ENCODE measurements around the gene ADAMTS6.

ADAMTS6 gene

DNA sequence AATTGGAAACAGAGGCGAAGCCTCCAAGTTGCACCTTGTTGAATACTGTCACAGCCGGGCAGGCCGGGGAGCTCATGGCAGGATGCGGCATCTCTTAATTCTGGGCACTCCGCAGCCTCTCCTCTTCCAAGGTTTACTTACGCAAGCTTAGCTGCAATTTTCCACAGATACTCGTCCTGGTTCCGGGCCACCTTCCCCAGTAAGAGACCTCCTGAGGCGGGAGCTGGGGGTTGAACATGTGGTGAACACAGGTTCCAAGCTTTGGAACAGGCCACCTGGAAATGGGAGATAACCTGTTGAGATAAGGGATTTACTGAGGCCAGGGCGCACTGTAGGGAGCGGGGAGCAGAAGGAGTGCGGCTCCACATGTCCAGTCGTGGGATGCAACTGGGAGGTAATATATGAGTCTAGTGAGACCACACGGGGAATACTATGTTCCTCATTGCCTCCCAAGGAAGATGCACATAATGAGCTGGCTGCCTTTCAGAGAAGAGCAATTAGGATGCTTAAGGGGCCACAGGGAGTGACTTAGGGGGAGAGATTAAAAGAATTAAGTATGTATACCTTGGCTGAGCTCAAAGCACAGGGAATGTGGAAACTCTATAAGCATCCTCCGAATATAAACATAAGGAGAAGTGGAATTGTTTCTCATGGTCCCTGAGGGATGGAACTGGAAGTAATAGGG lies 377.8 kb downstream of the ADAMTS6 start:
- H2BK120ac ChIP-seq (ENCODE audit: low read depth, low read length) = no peak overlapping the region
- H3K4me3 ChIP-seq (ENCODE audit: low read length in 2 of 2) = no peak overlapping the region

DNA sequence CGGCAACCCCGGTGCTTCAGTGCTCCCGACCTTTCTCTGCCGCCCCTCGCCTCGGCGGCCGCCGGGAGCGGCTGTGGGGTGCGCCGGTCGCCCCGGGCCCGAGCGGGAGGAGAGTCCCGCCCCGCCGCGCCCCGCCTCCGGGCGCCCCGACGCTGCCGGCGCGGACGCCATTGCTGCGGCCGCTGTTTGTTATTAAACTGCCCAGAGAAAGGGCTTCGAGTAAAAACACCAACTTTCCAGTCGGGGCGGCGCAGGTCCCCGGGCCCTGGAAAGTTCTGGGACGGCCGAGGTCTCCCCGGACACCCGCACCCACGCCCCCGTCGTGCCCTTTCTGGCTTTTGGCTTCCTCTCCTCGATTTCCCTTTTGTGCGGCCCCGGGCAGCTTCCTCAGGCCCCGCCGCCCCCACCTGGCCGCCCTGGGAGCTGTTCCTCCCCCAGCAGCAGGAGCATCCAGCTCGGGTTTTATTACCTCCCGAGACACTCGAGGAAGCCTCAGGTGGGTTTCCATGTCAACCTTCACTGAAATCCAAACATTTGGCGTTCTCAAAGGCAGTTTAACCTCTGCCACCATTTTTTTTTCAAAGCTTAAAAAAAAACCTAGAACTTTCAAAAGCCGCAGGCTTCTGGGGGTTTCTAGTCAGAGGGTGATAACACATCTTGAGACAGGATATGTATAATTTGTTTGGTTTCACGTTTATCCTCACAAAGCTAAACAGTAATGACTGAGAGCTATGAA lies 378.6 kb downstream of the ADAMTS6 start:
- no peak overlapping the region for H3K4ac ChIP-seq (ENCODE audit: low read length)
- peak overlapping the region; percentile 89 for H3K18ac ChIP-seq (ENCODE audit: low read length)
- no peak overlapping the region for H2BK120ac ChIP-seq (ENCODE audit: low read depth, low read length)
- no peaks in the 10 kb centered on the region for H3K27me3 ChIP-seq (ENCODE audit: control insufficient read depth in 3 of 3, insufficient read depth in 3 of 3, low read depth in 1 of 3, low read length in 3 of 3)
- peaks cover 2 to 4% of the 10 kb centered on the region in 2 donors for H3K4me1 ChIP-seq (ENCODE audit: control insufficient read depth in 2 of 2, insufficient read depth in 1 of 2, low read depth in 1 of 2, low read length in 2 of 2)
- no peaks in the 10 kb centered on the region for H3K36me3 ChIP-seq (replicated peaks in 1 of 2; ENCODE audit: control insufficient read depth in 2 of 2, insufficient read depth in 2 of 2, low read length in 2 of 2)
- no peak overlapping the region for H4K8ac ChIP-seq (ENCODE audit: low read depth, low read length)
- no peaks in the 10 kb centered on the region for H3K79me1 ChIP-seq (ENCODE audit: low read depth, low read length)
- WGBS, 2 donors (ENCODE audit: extremely low coverage in 2 of 2, insufficient read length in 2 of 2, insufficient replicate concordance in 1 of 2) = no CpG with 5 or more reads among the region's 55 CpGs
- H3K9ac ChIP-seq (ENCODE audit: low read depth, low read length, poor library complexity) = peak overlapping the region; percentile 73
- no peak overlapping the region for H3K23ac ChIP-seq (ENCODE audit: low read depth, low read length, poor library complexity)
- H3K4me2 ChIP-seq (ENCODE audit: insufficient read depth, low read length, poor library complexity, severe bottlenecking) = peak overlapping the region; percentile 43
- peak overlapping the region in 1 of 2 donors; percentile 40 for H3K4me3 ChIP-seq (ENCODE audit: low read length in 2 of 2)
- no peak overlapping the region for H2BK12ac ChIP-seq (ENCODE audit: low read length)
- H3K27ac ChIP-seq (replicated peaks; ENCODE audit: low read length) = no peak overlapping the region
- H3K9me3 ChIP-seq (replicated peaks in 1 of 2; ENCODE audit: control insufficient read depth in 2 of 2, insufficient read depth in 1 of 2, low read depth in 1 of 2, low read length in 2 of 2) = peaks cover 0 to 3% of the 10 kb centered on the region in 2 donors
- H3K14ac ChIP-seq (ENCODE audit: low read length) = no peak overlapping the region
- no peak overlapping the region for H2AK5ac ChIP-seq (ENCODE audit: low read depth, low read length)
- H2AFZ ChIP-seq (ENCODE audit: low read length) = no peak overlapping the region
- H2BK15ac ChIP-seq (ENCODE audit: low read length) = peak overlapping the region; percentile 3
- no peak overlapping the region for H4K91ac ChIP-seq (ENCODE audit: low read depth, low read length, poor library complexity)
- H2BK5ac ChIP-seq (ENCODE audit: low read length) = no peak overlapping the region
- DNase-seq (ENCODE audit: low spot score) = no peak

More for the DNA sequence above, 377.8 kb downstream of the ADAMTS6 start:
- Histone ChIP-seq H3K4ac (ENCODE audit: low read length) (no peak overlapping the region), H3K79me1 (ENCODE audit: low read depth, low read length) (no peaks in the 10 kb centered on the region), H3K27me3 (ENCODE audit: control insufficient read depth in 3 of 3, insufficient read depth in 3 of 3, low read depth in 1 of 3, low read length in 3 of 3) (no peaks in the 10 kb centered on the region), H3K9ac (ENCODE audit: low read depth, low read length, poor library complexity) (no peak overlapping the region), H3K4me2 (ENCODE audit: insufficient read depth, low read length, poor library complexity, severe bottlenecking) (no peak overlapping the region), H2AFZ (ENCODE audit: low read length) (no peak overlapping the region), H3K27ac (replicated peaks; ENCODE audit: low read length) (no peak overlapping the region), H3K36me3 (replicated peaks in 1 of 2; ENCODE audit: control insufficient read depth in 2 of 2, insufficient read depth in 2 of 2, low read length in 2 of 2) (no peaks in the 10 kb centered on the region), H2BK5ac (ENCODE audit: low read length) (no peak overlapping the region), H4K91ac (ENCODE audit: low read depth, low read length, poor library complexity) (no peak overlapping the region), H2AK5ac (ENCODE audit: low read depth, low read length) (no peak overlapping the region), H2BK12ac (ENCODE audit: low read length) (no peak overlapping the region), H3K23ac (ENCODE audit: low read depth, low read length, poor library complexity) (no peak overlapping the region), H3K14ac (ENCODE audit: low read length) (no peak overlapping the region), H4K8ac (ENCODE audit: low read depth, low read length) (no peak overlapping the region), H3K18ac (ENCODE audit: low read length) (peak overlapping the region; percentile 84), H2BK15ac (ENCODE audit: low read length) (no peak overlapping the region), H3K9me3 (replicated peaks in 1 of 2; ENCODE audit: control insufficient read depth in 2 of 2, insufficient read depth in 1 of 2, low read depth in 1 of 2, low read length in 2 of 2) (peaks cover 0 to 3% of the 10 kb centered on the region in 2 donors), H3K4me1 (ENCODE audit: control insufficient read depth in 2 of 2, insufficient read depth in 1 of 2, low read depth in 1 of 2, low read length in 2 of 2) (peaks cover 2 to 4% of the 10 kb centered on the region in 2 donors)
- WGBS, 2 donors (ENCODE audit: extremely low coverage in 2 of 2, insufficient read length in 2 of 2, insufficient replicate concordance in 1 of 2) = no CpG with 5 or more reads among the region's 15 CpGs
- DNase-seq (ENCODE audit: low spot score) = no peak

DNA sequence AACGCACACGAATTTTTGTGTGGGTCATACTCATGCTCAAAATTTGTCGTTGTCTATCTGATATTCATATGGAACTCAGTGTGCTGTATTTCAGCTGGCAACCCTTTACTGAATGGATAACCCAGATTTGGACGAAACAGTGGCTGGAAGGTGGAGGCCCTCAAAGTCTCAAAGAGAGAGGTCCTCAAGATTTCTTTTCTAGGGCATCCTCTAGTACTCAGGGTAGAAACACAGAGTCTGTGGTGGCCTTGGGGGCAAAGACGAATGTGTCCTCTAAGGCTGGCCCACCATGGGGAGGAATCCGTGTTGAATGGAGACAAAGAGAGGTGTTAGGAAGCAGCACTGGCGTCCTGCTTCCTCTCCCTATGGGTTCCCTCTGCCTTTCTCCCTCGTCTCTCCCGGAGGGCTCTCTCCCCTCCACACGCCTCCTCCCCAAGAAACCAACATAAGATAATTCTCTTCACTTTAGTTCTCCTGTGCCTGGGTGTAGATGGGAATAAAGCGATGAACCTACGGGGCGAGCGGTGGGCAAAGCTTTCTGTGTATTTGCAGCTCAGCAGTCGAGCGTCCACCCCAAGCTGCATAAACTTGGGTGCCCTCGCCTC lies 379.2 kb downstream of the ADAMTS6 start:
- Histone ChIP-seq H2BK5ac (ENCODE audit: low read length) (no peak overlapping the region), H3K4me2 (ENCODE audit: insufficient read depth, low read length, poor library complexity, severe bottlenecking) (peak overlapping the region; percentile 43), H3K14ac (ENCODE audit: low read length) (no peak overlapping the region), H4K8ac (ENCODE audit: low read depth, low read length) (no peak overlapping the region), H3K4ac (ENCODE audit: low read length) (no peak overlapping the region), H3K9ac (ENCODE audit: low read depth, low read length, poor library complexity) (peak overlapping the region; percentile 73), H3K27me3 (ENCODE audit: control insufficient read depth in 3 of 3, insufficient read depth in 3 of 3, low read depth in 1 of 3, low read length in 3 of 3) (no peaks in the 10 kb centered on the region), H2AK5ac (ENCODE audit: low read depth, low read length) (no peak overlapping the region), H3K4me3 (ENCODE audit: low read length in 2 of 2) (peak overlapping the region in 1 of 2 donors; percentile 40), H3K4me1 (ENCODE audit: control insufficient read depth in 2 of 2, insufficient read depth in 1 of 2, low read depth in 1 of 2, low read length in 2 of 2) (peaks cover 2 to 4% of the 10 kb centered on the region in 2 donors), H3K9me3 (replicated peaks in 1 of 2; ENCODE audit: control insufficient read depth in 2 of 2, insufficient read depth in 1 of 2, low read depth in 1 of 2, low read length in 2 of 2) (peaks cover 0 to 3% of the 10 kb centered on the region in 2 donors), H2AFZ (ENCODE audit: low read length) (peak overlapping the region; percentile 36), H3K27ac (replicated peaks; ENCODE audit: low read length) (no peak overlapping the region), H3K36me3 (replicated peaks in 1 of 2; ENCODE audit: control insufficient read depth in 2 of 2, insufficient read depth in 2 of 2, low read length in 2 of 2) (no peaks in the 10 kb centered on the region), H2BK120ac (ENCODE audit: low read depth, low read length) (no peak overlapping the region), H3K23ac (ENCODE audit: low read depth, low read length, poor library complexity) (no peak overlapping the region), H2BK15ac (ENCODE audit: low read length) (peak overlapping the region; percentile 3), H2BK12ac (ENCODE audit: low read length) (no peak overlapping the region), H4K91ac (ENCODE audit: low read depth, low read length, poor library complexity) (no peak overlapping the region), H3K79me1 (ENCODE audit: low read depth, low read length) (no peaks in the 10 kb centered on the region), H3K18ac (ENCODE audit: low read length) (peak overlapping the region; percentile 89)
- no CpG with 5 or more reads among the region's 17 CpGs for WGBS, 2 donors (ENCODE audit: extremely low coverage in 2 of 2, insufficient read length in 2 of 2, insufficient replicate concordance in 1 of 2)
- DNase-seq (ENCODE audit: low spot score) = no peak

DNA sequence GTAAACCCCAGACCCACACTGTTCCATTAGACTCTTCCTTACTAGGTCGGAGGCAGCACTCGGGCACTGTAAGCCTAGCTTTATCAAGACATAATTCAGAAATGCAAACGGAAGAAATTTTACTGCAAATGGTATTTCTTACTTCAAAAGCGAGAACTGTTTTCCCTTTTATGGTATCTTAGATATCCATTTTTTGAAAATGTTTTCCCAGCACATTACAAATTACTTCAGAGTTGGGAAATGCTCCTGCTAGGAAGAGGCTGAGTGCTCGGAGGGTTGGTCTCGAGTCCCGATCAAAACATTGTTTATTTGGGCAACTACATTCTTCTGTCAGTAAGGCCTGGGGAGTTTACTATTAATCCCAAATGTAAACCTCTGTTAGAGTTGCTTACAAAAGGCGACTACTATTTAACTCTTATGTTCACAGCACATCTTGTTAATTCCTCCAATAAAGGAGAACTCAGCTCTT lies 380.1 kb downstream of the ADAMTS6 start:
- Histone ChIP-seq H3K4me2 (ENCODE audit: insufficient read depth, low read length, poor library complexity, severe bottlenecking) (no peak overlapping the region), H2BK120ac (ENCODE audit: low read depth, low read length) (no peak overlapping the region), H2AK5ac (ENCODE audit: low read depth, low read length) (no peak overlapping the region), H3K4me1 (ENCODE audit: control insufficient read depth in 2 of 2, insufficient read depth in 1 of 2, low read depth in 1 of 2, low read length in 2 of 2) (peaks cover 2 to 4% of the 10 kb centered on the region in 2 donors), H3K4ac (ENCODE audit: low read length) (no peak overlapping the region), H4K91ac (ENCODE audit: low read depth, low read length, poor library complexity) (no peak overlapping the region), H3K9me3 (replicated peaks in 1 of 2; ENCODE audit: control insufficient read depth in 2 of 2, insufficient read depth in 1 of 2, low read depth in 1 of 2, low read length in 2 of 2) (peaks cover 0 to 3% of the 10 kb centered on the region in 2 donors), H3K18ac (ENCODE audit: low read length) (no peak overlapping the region), H3K79me1 (ENCODE audit: low read depth, low read length) (no peaks in the 10 kb centered on the region), H2BK12ac (ENCODE audit: low read length) (no peak overlapping the region), H4K8ac (ENCODE audit: low read depth, low read length) (no peak overlapping the region), H2BK15ac (ENCODE audit: low read length) (no peak overlapping the region), H3K14ac (ENCODE audit: low read length) (no peak overlapping the region), H3K23ac (ENCODE audit: low read depth, low read length, poor library complexity) (no peak overlapping the region), H2BK5ac (ENCODE audit: low read length) (no peak overlapping the region), H2AFZ (ENCODE audit: low read length) (peak overlapping the region; percentile 68), H3K9ac (ENCODE audit: low read depth, low read length, poor library complexity) (no peak overlapping the region), H3K27me3 (ENCODE audit: control insufficient read depth in 3 of 3, insufficient read depth in 3 of 3, low read depth in 1 of 3, low read length in 3 of 3) (no peaks in the 10 kb centered on the region), H3K27ac (replicated peaks; ENCODE audit: low read length) (no peak overlapping the region), H3K4me3 (ENCODE audit: low read length in 2 of 2) (no peak overlapping the region), H3K36me3 (replicated peaks in 1 of 2; ENCODE audit: control insufficient read depth in 2 of 2, insufficient read depth in 2 of 2, low read length in 2 of 2) (no peaks in the 10 kb centered on the region)
- DNase-seq (ENCODE audit: low spot score) = no peak
- no CpG with 5 or more reads among the region's 8 CpGs for WGBS, 2 donors (ENCODE audit: extremely low coverage in 2 of 2, insufficient read length in 2 of 2, insufficient replicate concordance in 1 of 2)
